NCI-H226 (cell line): ENCODE results near the gene PAK4.

Experiments used
- DNase-seq: peaks from one replicate; pipeline ENCODE4 v3.0.0-alpha.2; 2015

PAK4 gene

DNA sequence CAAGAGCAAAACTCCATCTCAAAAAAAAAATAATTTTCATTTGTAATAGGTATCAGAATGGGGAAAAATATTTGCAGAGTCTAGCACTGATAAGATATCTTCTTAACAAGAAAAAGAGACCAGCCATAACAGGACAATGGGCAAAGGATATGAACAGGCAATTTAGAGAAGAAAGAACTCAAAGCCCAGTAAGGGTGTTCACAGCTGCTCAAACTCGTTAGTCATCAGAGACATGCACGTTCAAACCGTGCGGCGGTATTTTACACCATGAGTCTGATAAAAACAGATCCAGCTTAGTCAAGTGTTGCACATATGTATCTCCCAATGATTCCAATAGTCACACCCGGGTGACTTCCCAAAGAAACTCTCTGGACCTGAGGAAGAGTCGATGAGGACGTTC lies 57.5 kb downstream of the PAK4 start:
- DNase-seq, result no peak

- no peak for DNase-seq
These were observed 60.8 kb downstream of the PAK4 start for GRCh38 chr19:39186391-39186790.

GRCh38 chr19:39187552-39187943 lies 62.0 kb downstream of the PAK4 start:
- DNase-seq, result no peak

GRCh38 chr19:39188960-39189359 lies 63.4 kb downstream of the PAK4 start:
- no peak for DNase-seq

- DNase-seq, result no peak
These were observed 65.2 kb downstream of the PAK4 start for GRCh38 chr19:39190768-39191167.

DNA sequence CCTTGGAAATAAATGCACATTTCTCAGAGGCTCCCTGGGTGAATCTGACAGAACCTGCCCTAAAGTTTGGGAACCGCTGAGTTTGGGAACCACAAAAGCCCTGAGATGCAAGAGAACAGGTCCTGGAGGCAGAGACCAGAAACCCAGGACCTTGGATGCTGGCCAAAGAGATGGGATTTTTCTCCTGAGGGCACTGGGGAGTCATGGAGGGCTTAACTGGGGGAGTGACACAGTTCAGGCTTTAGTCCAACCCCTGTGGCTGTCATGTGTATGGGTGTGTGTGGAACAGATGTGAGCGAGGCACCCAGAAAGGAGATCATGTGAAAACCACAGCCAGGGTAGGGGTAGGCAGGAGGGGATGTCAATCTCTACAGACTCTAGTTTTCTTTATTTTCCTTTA lies 67.3 kb downstream of the PAK4 start:
- DNase-seq, result peak; percentile 12

- DNase-seq, result no peak
These were observed 68.2 kb downstream of the PAK4 start for GRCh38 chr19:39193803-39194202.

GRCh38 chr19:39194832-39195542 lies 69.4 kb downstream of the PAK4 start:
- DNase-seq, result no peak

- DNase-seq, result no peak
These were observed 70.2 kb downstream of the PAK4 start for GRCh38 chr19:39195755-39196154.

GRCh38 chr19:39196320-39196719 lies 70.7 kb downstream of the PAK4 start:
- DNase-seq, result no peak

DNA sequence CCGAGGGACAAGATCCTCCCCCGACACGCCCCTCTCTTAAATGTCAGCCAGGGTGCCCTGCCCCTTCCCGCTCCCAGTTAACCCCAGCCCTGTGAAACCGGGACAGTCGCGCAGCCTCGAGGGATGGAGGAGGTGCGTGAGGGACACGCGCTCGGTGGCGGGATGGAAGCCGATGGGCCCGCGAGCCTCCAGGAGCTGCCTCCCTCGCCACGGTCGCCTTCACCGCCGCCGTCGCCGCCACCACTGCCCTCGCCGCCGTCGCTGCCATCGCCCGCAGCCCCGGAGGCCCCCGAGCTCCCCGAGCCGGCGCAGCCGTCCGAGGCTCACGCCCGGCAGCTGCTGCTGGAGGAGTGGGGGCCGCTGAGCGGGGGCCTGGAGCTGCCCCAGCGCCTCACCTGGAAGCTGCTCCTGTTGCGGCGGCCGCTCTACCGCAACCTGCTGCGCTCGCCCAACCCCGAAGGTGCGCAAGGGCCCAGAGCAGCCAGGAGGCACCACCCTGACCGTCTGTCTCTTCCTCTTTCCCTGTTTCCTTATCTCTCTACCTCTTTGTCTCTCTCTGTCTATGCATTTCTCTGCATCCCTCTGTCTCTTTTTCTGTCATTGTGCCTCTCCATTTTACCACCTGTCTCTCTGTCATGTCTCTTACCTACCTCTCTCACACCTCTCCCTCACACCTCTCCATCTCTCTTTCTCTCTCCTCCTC lies 71.4 kb downstream of the PAK4 start, which contains the start of gene NCCRP1:
NCCRP1 (plus strand) TSS at position 105 of the 703 bp plus-strand sequence; CDS start at position 124, 19 bp downstream.
- no peak for DNase-seq

GRCh38 chr19:39197808-39198207 lies 72.2 kb downstream of the PAK4 start:
- DNase-seq, result peak; percentile 44

DNA sequence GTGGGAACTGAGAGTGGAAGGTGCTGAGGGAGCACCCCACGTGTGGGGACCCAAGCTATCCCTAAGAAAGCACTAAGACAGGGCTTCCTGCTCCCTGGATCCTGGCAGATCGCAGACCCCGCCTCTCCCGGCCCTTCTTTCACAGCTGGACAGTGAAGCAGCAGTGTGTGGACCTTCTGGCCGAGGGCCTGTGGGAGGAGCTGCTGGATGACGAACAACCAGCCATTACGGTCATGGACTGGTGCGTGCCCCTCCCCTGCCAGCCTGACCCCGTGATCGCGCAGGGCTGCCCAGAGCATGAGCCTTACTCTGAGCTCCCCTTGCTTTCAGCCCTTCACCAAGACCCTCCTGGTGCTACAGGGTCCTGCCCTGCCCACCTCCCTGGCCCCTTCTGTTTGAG lies 73.4 kb downstream of the PAK4 start:
- DNase-seq, result no peak

DNA sequence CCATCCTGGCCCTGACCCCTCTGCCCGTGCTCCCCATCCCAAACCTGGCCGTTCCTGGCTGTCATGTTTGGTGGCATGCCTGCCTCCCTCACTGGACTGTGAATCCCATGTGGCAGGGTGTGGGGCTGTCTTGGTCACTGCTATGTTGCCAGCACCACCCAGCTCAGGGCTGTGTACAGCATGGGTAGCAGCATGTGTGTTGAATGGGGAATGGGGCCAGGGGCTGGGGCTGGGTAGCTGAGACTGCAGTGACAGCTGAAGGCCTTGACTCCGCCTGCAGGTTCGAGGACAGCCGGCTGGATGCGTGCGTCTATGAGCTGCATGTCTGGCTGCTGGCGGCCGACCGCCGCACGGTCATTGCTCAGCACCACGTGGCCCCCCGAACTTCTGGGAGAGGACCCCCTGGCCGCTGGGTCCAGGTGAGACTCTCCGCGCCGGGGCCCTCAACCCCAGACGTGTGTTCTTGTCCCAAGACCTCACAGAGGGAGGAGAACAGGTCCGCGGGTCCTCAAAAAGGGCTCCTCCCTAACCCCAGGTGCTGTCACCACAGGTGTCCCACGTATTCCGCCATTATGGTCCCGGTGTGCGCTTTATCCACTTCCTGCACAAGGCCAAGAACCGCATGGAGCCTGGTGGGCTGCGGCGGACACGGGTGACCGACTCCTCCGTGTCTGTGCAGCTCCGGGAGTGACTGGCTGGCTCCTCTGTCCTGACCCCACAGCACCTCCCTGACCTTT lies 74.6 kb downstream of the PAK4 start:
- DNase-seq, result no peak

GRCh38 chr19:39200803-39201115 lies 75.2 kb downstream of the PAK4 start:
- DNase-seq, result no peak

- DNase-seq, result no peak
These were observed 77.4 kb downstream of the PAK4 start for GRCh38 chr19:39202998-39203355.

DNA sequence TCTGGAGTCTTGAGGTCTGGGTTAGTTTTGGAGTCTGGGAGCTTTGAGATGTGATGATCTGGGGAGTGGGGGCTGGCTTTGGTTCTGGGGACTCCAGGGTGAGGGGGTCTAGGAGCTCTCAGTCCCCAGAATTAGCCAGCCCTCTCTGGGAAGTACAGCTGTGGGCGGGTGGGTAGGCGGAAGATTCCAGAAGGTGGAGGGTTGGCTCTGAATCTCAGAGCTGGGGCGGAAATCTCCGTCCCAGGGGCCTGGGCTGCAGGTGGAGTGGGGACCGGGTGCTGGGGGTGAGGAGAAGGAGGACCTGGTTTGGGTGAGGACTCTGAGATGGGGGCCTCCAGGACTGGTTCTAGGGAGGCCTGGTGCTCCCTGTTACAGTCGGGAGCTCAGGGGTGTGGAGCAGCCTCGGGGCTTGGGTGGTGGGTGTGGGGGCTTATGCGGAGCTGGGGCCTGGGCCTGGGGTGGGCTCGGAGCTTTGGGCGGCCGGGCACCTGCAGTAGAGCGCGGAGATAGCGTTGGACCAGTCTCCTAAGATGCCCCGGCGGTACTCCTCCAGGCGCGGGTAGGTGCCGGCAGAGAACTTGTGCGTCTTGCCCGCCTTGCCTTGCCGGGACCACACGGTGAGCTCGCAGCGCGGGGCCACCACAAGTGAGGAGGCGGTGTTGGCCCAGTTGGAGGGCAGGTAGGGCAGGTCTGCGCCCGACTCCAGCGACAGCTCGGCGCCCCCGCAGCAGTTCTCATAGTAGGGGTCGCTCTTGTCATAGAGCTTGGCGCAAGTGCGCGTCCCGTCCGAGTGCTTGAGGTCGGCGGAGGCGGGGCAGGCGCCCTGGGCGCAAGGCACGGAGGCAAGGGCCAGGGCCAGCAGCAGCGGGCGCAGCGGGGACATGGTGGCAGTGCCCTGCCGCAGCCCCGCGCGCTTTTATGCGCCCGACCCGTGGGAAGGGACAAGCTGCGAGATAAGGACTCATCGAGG lies 78.1 kb downstream of the PAK4 start, which contains the start of gene SYCN:
SYCN (minus strand) TSS at position 892 of the 970 bp plus-strand sequence; CDS start at position 883, 9 bp downstream.
- no peak for DNase-seq

GRCh38 chr19:39205449-39205764 lies 79.8 kb downstream of the PAK4 start:
- DNase-seq, result no peak

GRCh38 chr19:39206122-39206521 lies 80.5 kb downstream of the PAK4 start:
- DNase-seq, result no peak

DNA sequence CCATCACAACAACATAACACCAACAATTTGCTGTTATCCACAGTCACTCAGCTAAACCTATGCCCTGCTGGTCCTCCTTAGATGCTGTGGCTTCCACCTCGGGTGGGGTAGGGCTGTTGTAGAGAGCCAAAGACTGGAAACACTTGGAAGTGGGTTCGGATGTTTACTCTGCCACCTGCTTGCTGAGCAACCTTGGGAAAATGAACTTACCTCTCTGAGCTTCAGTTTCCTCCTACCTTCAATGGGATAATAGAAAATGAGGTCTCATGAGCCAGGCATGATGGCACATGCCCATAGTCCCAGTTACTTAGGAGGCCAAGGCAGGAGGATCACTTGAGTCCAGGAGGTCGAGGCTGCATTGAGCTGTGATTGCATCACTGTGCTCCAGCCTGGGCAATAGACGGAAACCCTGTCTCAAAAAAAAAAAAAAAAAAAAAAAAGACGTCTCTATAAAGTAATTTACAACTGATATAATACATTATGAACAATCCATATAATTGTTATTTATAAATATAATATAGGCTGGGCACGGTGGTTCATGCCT lies 81.8 kb downstream of the PAK4 start:
- no peak for DNase-seq

DNA sequence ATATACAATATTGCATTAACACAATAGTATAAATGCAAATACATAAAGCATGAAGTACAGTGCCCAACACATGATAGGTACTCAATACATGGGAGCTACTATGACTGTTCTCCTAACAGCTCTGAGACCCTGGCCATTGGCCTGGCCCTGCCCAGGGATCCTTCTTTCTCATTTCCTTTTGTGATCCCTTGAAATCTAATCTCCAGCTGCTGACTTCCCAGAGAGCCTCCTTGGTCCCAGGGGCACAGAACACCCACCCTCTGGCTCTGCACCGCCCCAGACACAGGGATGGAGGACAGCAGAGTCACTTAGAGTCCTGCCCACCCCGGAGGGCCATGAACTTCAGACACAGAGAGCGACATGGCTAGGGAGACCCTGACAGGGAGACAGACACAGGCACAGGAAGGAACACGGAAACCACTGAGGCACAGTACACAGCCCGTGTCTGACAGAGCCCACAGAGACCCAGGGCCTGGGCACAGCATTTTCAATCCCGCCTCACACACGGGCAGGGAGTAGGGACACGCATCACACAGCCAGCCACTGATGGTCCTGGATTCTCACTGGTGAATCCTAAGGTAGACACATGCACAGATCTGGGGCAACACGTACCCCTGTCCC lies 82.7 kb downstream of the PAK4 start:
- DNase-seq, result no peak

DNA sequence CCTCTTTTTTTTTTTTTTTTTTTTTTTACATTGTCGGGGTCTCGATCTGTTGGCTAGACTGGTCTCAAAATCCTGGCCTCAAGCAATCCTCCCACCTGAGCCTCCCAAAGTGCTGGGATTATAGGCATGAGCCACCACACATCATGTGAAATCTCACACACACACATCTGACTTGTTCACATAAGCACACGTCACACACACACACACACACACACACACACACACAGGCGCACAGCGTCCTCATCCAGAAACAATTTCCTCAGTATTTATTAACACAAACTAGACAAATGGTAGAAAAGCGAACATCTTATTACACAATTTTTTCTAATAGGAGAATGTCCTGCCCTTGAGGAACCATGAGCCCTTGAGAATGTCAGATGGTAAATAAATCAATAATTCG lies 83.6 kb downstream of the PAK4 start:
- DNase-seq, result no peak
